T-cell (primary cell): ENCODE measurements around the gene LRP1. TPM values are rescaled to one million over a fixed set of nuclear protein-coding genes. Genes with fewer than 3 reads are reported as not detected.

Source experiments
- ATAC-seq, 4 experiments: fragments of 200-7000 bp in 3 of 4; fragments of 150-1000 bp in 1 of 4; cut with Tn5 transposase; replicated peaks in 1 of 4; 1 replicate in 3 of 4; 2 replicates in 1 of 4; pipeline ENCODE4 v1.10.0; 2021; ENCODE audit warnings: moderate library complexity in 3 of 4, mild to moderate bottlenecking in 2 of 4, moderate number of reproducible peaks in 1 of 4
- CTCF ChIA-PET, 2 donors: fragments of 300-600 bp; sonication (Branson Sonifier 250); formaldehyde crosslinking; loops; one replicate each; lab custom pipeline; 2022; ENCODE audit warnings: antibody characterized with exemption in 2 of 2; lab: Charles Lee
- POLR2A ChIA-PET, 2 donors: fragments of 300-600 bp; sonication (Branson Sonifier 250); formaldehyde crosslinking; loops; one replicate each; lab custom pipeline; 2022; ENCODE audit warnings: antibody characterized with exemption in 2 of 2; lab: Charles Lee
- DNase-seq, 35 experiments: peaks; one replicate each; pipeline versions ENCODE4 v3.0.0 to v3.0.0-alpha.2; 2013 to 2023
- H3K27ac ChIP-seq: one replicate; pipeline ENCODE4 v1.5.1; 2013; ENCODE audit warnings: low read length
- H3K27me3 ChIP-seq, 2 experiments: replicated peaks in 1 of 2; 1 replicate in 1 of 2; 2 replicates in 1 of 2; pipeline versions ENCODE4 v1.6.1 to v1.7.0; 2013; ENCODE audit warnings: low read length in 1 of 2, mixed read lengths in 1 of 2; ENCODE audit not compliant: control insufficient read depth in 2 of 2, insufficient read depth in 2 of 2; ENCODE audit errors: extremely low read depth in 1 of 2
- H3K36me3 ChIP-seq, 2 donors: 1 replicate in 1 of 2; 2 replicates in 1 of 2; pipeline versions ENCODE4 v1.6.1 to v1.7.0; 2013; ENCODE audit warnings: low read length in 1 of 2; ENCODE audit not compliant: control insufficient read depth in 2 of 2, insufficient read depth in 1 of 2; ENCODE audit errors: extremely low read depth in 1 of 2
- H3K4me1 ChIP-seq, 2 experiments: 1 replicate in 1 of 2; 2 replicates in 1 of 2; pipeline versions ENCODE4 v1.6.1 to v1.7.0; 2013; ENCODE audit warnings: low read length in 2 of 2, mixed read lengths in 1 of 2; ENCODE audit not compliant: insufficient read depth in 2 of 2, control insufficient read depth in 1 of 2; ENCODE audit errors: extremely low read depth in 1 of 2
- H3K4me3 ChIP-seq, 2 donors: 1 replicate in 1 of 2; 2 replicates in 1 of 2; pipeline versions ENCODE4 v1.5.1 to v1.7.0; 2013; ENCODE audit warnings: mild to moderate bottlenecking in 2 of 2, low read length in 1 of 2, moderate library complexity in 1 of 2; ENCODE audit not compliant: control insufficient read depth in 1 of 2; ENCODE audit errors: extremely low read depth in 1 of 2
- H3K9me3 ChIP-seq: 2 replicates; pipeline ENCODE4 v1.7.0; 2013
- H3K27ac Mint-ChIP-seq, 2 donors: one replicate each; pipeline ENCODE4 v1.8.0; 2020 to 2021; ENCODE audit warnings: mild to moderate bottlenecking in 2 of 2, mixed read lengths in 2 of 2
- H3K27me3 Mint-ChIP-seq, 2 donors: one replicate each; pipeline ENCODE4 v1.8.0; 2021 to 2022; ENCODE audit warnings: mixed read lengths in 2 of 2
- H3K36me3 Mint-ChIP-seq: one replicate; pipeline ENCODE4 v1.8.0; 2021; ENCODE audit warnings: mixed read lengths
- H3K4me1 Mint-ChIP-seq, 3 donors: one replicate each; pipeline ENCODE4 v1.8.0; 2020 to 2022; ENCODE audit warnings: mixed read lengths in 3 of 3, mild to moderate bottlenecking in 1 of 3
- H3K4me3 Mint-ChIP-seq, 3 donors: one replicate each; pipeline ENCODE4 v1.8.0; 2020 to 2022; ENCODE audit warnings: mild to moderate bottlenecking in 3 of 3, mixed read lengths in 3 of 3, moderate library complexity in 3 of 3
- H3K9me3 Mint-ChIP-seq, 3 donors: one replicate each; pipeline ENCODE4 v1.8.0; 2020 to 2022; ENCODE audit warnings: mixed read lengths in 3 of 3
- WGBS: methylation state at CpG from one replicate; pipeline ENCODE4 v1.1.5; 2013; ENCODE audit warnings: missing lambda C conversion rate; ENCODE audit not compliant: insufficient coverage; 5-methylcytosine and 5-hydroxymethylcytosine counted together
- total RNA-seq, 35 experiments: library from RNA in 6 of 35; stranded (reverse) in 6 of 35; fragments of 120-200 nt in 1 of 35; gene quantifications; one replicate each; pipeline versions ENCODE4 v1.2.1 to v1.2.4 and lab custom pipeline; 2013 to 2026

LRP1 gene
- total RNA-seq, 5 donors from 2014 or later (not counting 1 experiment from before 2014, with no cell fraction given): 5.9 to 8.1 (median 7.7) TPM

- ATAC-seq: no peak
- H3K36me3 Mint-ChIP-seq: peaks cover 4% of the 10 kb centered on the region
- Histone ChIP-seq H3K36me3 (peaks cover 6 to 21% of the 10 kb centered on the region in 2 donors), H3K9me3 (no peaks in the 10 kb centered on the region), H3K4me1 (peaks cover 25 to 76% of the 10 kb centered on the region in 2 experiments), H3K27ac (peak overlapping the region; percentile 18), H3K27me3 (no peaks in the 10 kb centered on the region), H3K4me3 (peak overlapping the region; percentile 65 to 88)
- H3K9me3 Mint-ChIP-seq: no peaks in the 10 kb centered on the region
- CTCF ChIA-PET: interaction anchor here (0.6 to 2.6 kb wide), 5 partner anchors 10 to 465 kb away, joined by 3 to 15 read pairs (median 5); partner anchors contain the start of genes STAT6 (in 2 of the 2) and NEMP1 (in 1 of the 2)
- H3K27ac Mint-ChIP-seq: peak overlapping the region; percentile 89 to 90
- no peaks in the 10 kb centered on the region for H3K27me3 Mint-ChIP-seq
- WGBS: 2% methylated on average over 24 of the region's 45 CpGs
- peak in 19 of 35 experiments; percentile 9 to 59 (median 37) for DNase-seq
- H3K4me3 Mint-ChIP-seq: peak overlapping the region; percentile 87 to 91 (median 89)
- peaks cover 62 to 75% (median 69%) of the 10 kb centered on the region in 3 donors for H3K4me1 Mint-ChIP-seq
- POLR2A ChIA-PET: no interaction called here
Measured at GRCh38 chr12:57089271-57090245, 38.7 kb upstream of the LRP1 start.

- H3K36me3 Mint-ChIP-seq: peaks cover 4% of the 10 kb centered on the region
- no peaks in the 10 kb centered on the region for H3K9me3 Mint-ChIP-seq
- DNase-seq (no peak), ATAC-seq (no peak)
- Histone ChIP-seq H3K4me1 (peaks cover 25 to 81% of the 10 kb centered on the region in 2 experiments), H3K27me3 (no peaks in the 10 kb centered on the region), H3K36me3 (peaks cover 7 to 30% of the 10 kb centered on the region in 2 donors), H3K9me3 (no peaks in the 10 kb centered on the region), H3K4me3 (peak overlapping the region in 1 of 2 donors; percentile 88), H3K27ac (no peak overlapping the region)
- peaks cover 64 to 77% (median 70%) of the 10 kb centered on the region in 3 donors for H3K4me1 Mint-ChIP-seq
- POLR2A ChIA-PET: interaction anchor here in 1 of 2 donors (0.6 kb wide), 1 partner anchor 327 kb away, joined by 4 read pairs; no protein-coding TSS in a partner anchor
- H3K27ac Mint-ChIP-seq: peak overlapping the region; percentile 62 to 85
- 65% methylated on average over 5 of the region's 6 CpGs for WGBS
- no peaks in the 10 kb centered on the region for H3K27me3 Mint-ChIP-seq
- peak overlapping the region; percentile 63 to 89 (median 87) for H3K4me3 Mint-ChIP-seq
- CTCF ChIA-PET: interaction anchor here (1.6 to 2.2 kb wide), 3 partner anchors 21 kb away, joined by 4 to 8 read pairs (median 5); partner anchors contain the start of gene STAT6 (in 2 of the 2)
Measured at GRCh38 chr12:57090490-57090889, 37.8 kb upstream of the LRP1 start.

GRCh38 chr12:57090924-57091637 lies 37.2 kb upstream of the LRP1 start:
- ChIA-PET POLR2A (interaction anchor here in 1 of 2 donors (0.6 kb wide), 1 partner anchor 328 kb away, joined by 4 read pairs; no protein-coding TSS in a partner anchor), CTCF (interaction anchor here (1.4 to 1.6 kb wide), 3 partner anchors 20 to 22 kb away, joined by 3 to 5 read pairs (median 4); partner anchors contain the start of gene STAT6 (in 1 of the 2))
- ATAC-seq (no peak), DNase-seq (no peak)
- no peaks in the 10 kb centered on the region for H3K27me3 ChIP-seq
- H3K4me3 Mint-ChIP-seq: peak overlapping the region; percentile 63 to 89 (median 87)
- WGBS: 89% methylated on average over 8 of the region's 22 CpGs
- no peaks in the 10 kb centered on the region for H3K27me3 Mint-ChIP-seq
- H3K9me3 ChIP-seq: no peaks in the 10 kb centered on the region
- H3K36me3 Mint-ChIP-seq: peaks cover 6% of the 10 kb centered on the region
- H3K9me3 Mint-ChIP-seq: no peaks in the 10 kb centered on the region
- H3K27ac ChIP-seq: no peak overlapping the region
- H3K36me3 ChIP-seq: peaks cover 7 to 36% of the 10 kb centered on the region in 2 donors
- peak overlapping the region in 1 of 2 donors; percentile 88 for H3K4me3 ChIP-seq
- peaks cover 20 to 76% of the 10 kb centered on the region in 2 experiments for H3K4me1 ChIP-seq
- H3K27ac Mint-ChIP-seq: peak overlapping the region; percentile 62 to 85
- H3K4me1 Mint-ChIP-seq: peaks cover 59 to 73% (median 65%) of the 10 kb centered on the region in 3 donors

- CTCF ChIA-PET: interaction anchor here (0.5 to 1.9 kb wide), 8 partner anchors 13 to 374 kb away, joined by 3 to 8 read pairs (median 4); partner anchors contain the start of genes NEMP1 (in 1 of the 2) and STAT6 (in 1 of the 2)
- Mint-ChIP-seq H3K9me3 (no peaks in the 10 kb centered on the region), H3K4me3 (peak overlapping the region; percentile 15 to 28 (median 18))
Measured at GRCh38 chr12:57091638-57092528, 36.4 kb upstream of the LRP1 start.

DNA sequence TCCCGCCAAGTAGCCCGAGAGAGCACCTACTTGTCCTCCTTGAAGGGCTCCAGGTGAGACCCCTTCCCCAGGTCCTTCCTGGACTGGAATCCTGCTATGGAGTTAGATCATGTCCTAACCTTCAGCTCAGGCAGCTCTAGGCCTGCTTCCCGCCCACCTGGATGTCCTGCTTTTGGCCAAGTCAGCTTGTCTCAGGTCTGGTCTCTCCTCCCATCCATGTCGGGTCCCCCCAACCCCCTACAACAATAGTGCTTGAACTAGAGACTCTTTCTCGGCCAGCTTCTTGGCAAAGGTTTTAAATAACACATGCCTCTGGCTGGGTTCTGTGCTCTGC lies 35.8 kb upstream of the LRP1 start:
- Histone ChIP-seq H3K4me3 (no peak overlapping the region), H3K27me3 (no peaks in the 10 kb centered on the region), H3K4me1 (peaks cover 16 to 68% of the 10 kb centered on the region in 2 experiments), H3K36me3 (peaks cover 12 to 50% of the 10 kb centered on the region in 2 donors), H3K9me3 (no peaks in the 10 kb centered on the region), H3K27ac (no peak overlapping the region)
- ChIA-PET CTCF (interaction anchor here (0.5 to 1.9 kb wide), 8 partner anchors 13 to 373 kb away, joined by 3 to 8 read pairs (median 4); partner anchors contain the start of genes NEMP1 (in 1 of the 2) and STAT6 (in 1 of the 2)), POLR2A (interaction anchor here in 1 of 2 donors (0.6 kb wide), 1 partner anchor 20 kb away, joined by 7 read pairs; no protein-coding TSS in a partner anchor)
- DNase-seq: no peak
- Mint-ChIP-seq H3K9me3 (no peaks in the 10 kb centered on the region), H3K4me3 (peak overlapping the region in 2 of 3 donors; percentile 24 to 31), H3K27me3 (no peaks in the 10 kb centered on the region), H3K36me3 (peaks cover 19% of the 10 kb centered on the region), H3K4me1 (peaks cover 55 to 77% (median 60%) of the 10 kb centered on the region in 3 donors), H3K27ac (peak overlapping the region; percentile 76 to 97)
- 83% methylated on average over 5 of the region's 5 CpGs for WGBS
- ATAC-seq: no peak

More at GRCh38 chr12:57091638-57092528, 36.4 kb upstream of the LRP1 start:
- WGBS: 85% methylated on average over 14 of the region's 25 CpGs
- Histone ChIP-seq H3K36me3 (peaks cover 11 to 44% of the 10 kb centered on the region in 2 donors), H3K27ac (no peak overlapping the region), H3K4me3 (no peak overlapping the region), H3K4me1 (peaks cover 16 to 71% of the 10 kb centered on the region in 2 experiments), H3K9me3 (no peaks in the 10 kb centered on the region), H3K27me3 (no peaks in the 10 kb centered on the region)
- POLR2A ChIA-PET: interaction anchor here in 1 of 2 donors (0.6 kb wide), 1 partner anchor 20 kb away, joined by 7 read pairs; no protein-coding TSS in a partner anchor
- DNase-seq: no peak
- H3K27ac Mint-ChIP-seq: peak overlapping the region; percentile 76 to 97
- peaks cover 55 to 73% (median 60%) of the 10 kb centered on the region in 3 donors for H3K4me1 Mint-ChIP-seq
- no peak for ATAC-seq
- no peaks in the 10 kb centered on the region for H3K27me3 Mint-ChIP-seq
- H3K36me3 Mint-ChIP-seq: peaks cover 13% of the 10 kb centered on the region
